ENCODE results near the gene PCDH18.

Gene PCDH18

DNA sequence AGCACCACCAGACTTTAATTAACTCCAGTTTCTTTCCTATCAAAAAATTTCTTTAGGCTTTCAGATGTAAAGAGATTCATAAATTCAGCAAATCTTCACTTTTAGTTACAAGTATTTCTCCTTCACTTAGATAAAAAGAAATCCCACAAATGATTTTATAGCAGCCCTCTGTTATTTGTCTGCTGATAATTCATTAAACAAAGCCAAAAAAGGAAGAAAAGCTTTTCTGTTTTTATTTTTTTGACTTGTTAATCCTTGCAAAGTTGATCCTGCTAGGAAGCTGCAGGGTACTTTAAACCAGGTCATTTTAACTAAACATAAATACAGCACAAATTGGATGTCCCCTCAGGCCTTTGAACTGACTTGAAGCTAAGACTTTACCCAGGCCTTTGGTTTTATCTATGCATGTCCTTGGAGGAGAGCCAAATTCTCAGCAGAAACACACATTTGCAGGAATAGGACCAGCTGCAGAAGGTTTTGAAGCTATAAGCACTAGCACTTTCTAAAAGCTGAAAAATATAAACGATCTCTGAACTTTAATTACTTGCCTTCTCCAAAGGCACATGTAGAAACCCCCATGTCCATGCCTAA is 57.5 kb downstream of the PCDH18 start:
- TF ChIP-seq, protein P1, sequence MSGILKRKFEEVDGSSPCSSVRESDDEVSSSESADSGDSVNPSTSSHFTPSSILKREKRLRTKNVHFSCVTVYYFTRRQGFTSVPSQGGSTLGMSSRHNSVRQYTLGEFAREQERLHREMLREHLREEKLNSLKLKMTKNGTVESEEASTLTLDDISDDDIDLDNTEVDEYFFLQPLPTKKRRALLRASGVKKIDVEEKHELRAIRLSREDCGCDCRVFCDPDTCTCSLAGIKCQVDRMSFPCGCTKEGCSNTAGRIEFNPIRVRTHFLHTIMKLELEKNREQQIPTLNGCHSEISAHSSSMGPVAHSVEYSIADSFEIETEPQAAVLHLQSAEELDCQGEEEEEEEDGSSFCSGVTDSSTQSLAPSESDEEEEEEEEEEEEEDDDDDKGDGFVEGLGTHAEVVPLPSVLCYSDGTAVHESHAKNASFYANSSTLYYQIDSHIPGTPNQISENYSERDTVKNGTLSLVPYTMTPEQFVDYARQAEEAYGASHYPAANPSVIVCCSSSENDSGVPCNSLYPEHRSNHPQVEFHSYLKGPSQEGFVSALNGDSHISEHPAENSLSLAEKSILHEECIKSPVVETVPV (CRISPR knock-in tag; IDR thresholded peaks at IDR 0.05) = 0 out of 2 replicates have a peak, but pooled peaks have one; percentile 30
- no peak for TF ChIP-seq SNAI2 (CRISPR knock-in tag; IDR thresholded peaks at IDR 0.05)
- TF ChIP-seq ARNTL (CRISPR knock-in tag; IDR thresholded peaks at IDR 0.05; ENCODE audit: borderline replicate concordance, low read depth) = no peak
- TF ChIP-seq, protein P2, sequence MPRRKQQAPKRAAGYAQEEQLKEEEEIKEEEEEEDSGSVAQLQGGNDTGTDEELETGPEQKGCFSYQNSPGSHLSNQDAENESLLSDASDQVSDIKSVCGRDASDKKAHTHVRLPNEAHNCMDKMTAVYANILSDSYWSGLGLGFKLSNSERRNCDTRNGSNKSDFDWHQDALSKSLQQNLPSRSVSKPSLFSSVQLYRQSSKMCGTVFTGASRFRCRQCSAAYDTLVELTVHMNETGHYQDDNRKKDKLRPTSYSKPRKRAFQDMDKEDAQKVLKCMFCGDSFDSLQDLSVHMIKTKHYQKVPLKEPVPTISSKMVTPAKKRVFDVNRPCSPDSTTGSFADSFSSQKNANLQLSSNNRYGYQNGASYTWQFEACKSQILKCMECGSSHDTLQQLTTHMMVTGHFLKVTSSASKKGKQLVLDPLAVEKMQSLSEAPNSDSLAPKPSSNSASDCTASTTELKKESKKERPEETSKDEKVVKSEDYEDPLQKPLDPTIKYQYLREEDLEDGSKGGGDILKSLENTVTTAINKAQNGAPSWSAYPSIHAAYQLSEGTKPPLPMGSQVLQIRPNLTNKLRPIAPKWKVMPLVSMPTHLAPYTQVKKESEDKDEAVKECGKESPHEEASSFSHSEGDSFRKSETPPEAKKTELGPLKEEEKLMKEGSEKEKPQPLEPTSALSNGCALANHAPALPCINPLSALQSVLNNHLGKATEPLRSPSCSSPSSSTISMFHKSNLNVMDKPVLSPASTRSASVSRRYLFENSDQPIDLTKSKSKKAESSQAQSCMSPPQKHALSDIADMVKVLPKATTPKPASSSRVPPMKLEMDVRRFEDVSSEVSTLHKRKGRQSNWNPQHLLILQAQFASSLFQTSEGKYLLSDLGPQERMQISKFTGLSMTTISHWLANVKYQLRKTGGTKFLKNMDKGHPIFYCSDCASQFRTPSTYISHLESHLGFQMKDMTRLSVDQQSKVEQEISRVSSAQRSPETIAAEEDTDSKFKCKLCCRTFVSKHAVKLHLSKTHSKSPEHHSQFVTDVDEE (CRISPR knock-in tag; IDR thresholded peaks at IDR 0.05) = peak; percentile 47; the same call in 1 of the 2 replicates
- TF ChIP-seq TCF4 (CRISPR knock-in tag; IDR thresholded peaks at IDR 0.05; ENCODE audit: borderline replicate concordance) = peak; percentile 83
- ATAC-seq = peak; percentile 80

DNA sequence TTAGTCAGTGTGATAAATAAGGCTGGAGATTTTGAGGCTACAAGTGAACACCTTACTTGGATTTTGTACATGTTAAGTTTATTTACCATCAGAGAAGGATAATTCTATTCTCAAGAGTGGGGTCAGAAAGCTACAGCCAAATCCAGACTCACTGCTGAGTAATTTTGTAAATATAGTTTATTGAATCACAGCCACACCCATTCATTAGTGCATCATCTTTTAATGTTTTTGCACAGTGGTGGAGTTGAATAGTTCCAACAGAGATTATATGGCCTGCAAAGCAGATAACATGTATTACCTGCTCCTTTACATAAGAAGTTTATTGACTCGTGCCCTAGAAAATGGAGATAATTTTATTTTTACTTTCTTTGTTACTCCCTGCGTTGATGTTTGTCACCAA is 60.4 kb downstream of the PCDH18 start:
- TF ChIP-seq TCF4 (CRISPR knock-in tag; IDR thresholded peaks at IDR 0.05; ENCODE audit: borderline replicate concordance) (no peak), PPARA (CRISPR knock-in tag; IDR thresholded peaks at IDR 0.05; ENCODE audit: borderline replicate concordance) (no peak), ZNF565 (CRISPR knock-in tag; conservative IDR thresholded peaks at IDR 0.05; ENCODE audit: low read depth) (no peak), ZNF70 (CRISPR knock-in tag; IDR thresholded peaks at IDR 0.05) (no peak), OSR1 (CRISPR knock-in tag; IDR thresholded peaks at IDR 0.05) (no peak)
- TF ChIP-seq, protein P2 (CRISPR knock-in tag; IDR thresholded peaks at IDR 0.05) = no peak
- TF ChIP-seq, protein P3, sequence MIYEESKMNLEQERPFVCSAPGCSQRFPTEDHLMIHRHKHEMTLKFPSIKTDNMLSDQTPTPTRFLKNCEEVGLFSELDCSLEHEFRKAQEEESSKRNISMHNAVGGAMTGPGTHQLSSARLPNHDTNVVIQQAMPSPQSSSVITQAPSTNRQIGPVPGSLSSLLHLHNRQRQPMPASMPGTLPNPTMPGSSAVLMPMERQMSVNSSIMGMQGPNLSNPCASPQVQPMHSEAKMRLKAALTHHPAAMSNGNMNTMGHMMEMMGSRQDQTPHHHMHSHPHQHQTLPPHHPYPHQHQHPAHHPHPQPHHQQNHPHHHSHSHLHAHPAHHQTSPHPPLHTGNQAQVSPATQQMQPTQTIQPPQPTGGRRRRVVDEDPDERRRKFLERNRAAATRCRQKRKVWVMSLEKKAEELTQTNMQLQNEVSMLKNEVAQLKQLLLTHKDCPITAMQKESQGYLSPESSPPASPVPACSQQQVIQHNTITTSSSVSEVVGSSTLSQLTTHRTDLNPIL (CRISPR knock-in tag; IDR thresholded peaks at IDR 0.05; ENCODE audit: low read depth) = no peak
- ATAC-seq = no peak

DNA sequence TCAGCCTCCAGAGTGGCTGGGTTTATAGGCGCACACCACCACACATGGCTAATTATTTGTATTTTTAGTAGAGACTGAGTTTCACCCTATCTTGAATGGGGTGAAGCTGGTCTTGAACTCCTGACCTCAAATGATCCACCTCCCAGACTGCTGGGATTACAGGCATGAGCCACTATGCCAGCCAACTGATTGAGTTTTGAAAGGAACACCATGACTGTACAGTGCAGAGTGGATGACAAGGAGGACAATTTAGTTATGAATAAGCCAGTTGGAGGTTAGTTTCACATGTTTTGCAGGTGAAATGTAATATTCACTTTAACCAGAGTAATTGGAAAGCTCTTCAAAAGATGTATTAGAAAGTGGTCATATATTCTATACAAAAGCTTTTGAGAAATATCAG is 60.8 kb downstream of the PCDH18 start:
- TF ChIP-seq BACH2 (CRISPR knock-in tag; IDR thresholded peaks at IDR 0.05; ENCODE audit: borderline replicate concordance) = no peak
- TF ChIP-seq TCF4 (CRISPR knock-in tag; IDR thresholded peaks at IDR 0.05; ENCODE audit: borderline replicate concordance) = no peak
- no peak for ATAC-seq

DNA sequence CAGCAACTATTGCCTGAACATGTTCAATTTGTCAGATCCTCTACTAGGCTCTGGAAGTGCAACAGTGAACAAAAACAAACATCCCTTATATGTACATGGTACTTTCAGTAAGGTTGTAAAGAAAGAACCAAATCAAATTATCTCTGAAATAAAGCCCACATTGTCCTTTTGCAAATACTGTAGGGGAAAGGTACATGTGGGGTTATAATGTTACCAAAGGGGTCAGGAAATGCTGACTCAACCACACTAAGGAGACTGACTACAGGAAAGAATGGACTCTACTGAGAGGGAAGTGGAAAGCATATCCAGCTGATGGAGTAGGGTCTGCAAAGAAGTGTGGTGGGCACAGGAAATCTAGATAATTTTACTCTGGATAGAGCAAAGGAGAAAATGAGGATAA is 61.5 kb downstream of the PCDH18 start:
- no peak for ATAC-seq
- TF ChIP-seq, protein P4, sequence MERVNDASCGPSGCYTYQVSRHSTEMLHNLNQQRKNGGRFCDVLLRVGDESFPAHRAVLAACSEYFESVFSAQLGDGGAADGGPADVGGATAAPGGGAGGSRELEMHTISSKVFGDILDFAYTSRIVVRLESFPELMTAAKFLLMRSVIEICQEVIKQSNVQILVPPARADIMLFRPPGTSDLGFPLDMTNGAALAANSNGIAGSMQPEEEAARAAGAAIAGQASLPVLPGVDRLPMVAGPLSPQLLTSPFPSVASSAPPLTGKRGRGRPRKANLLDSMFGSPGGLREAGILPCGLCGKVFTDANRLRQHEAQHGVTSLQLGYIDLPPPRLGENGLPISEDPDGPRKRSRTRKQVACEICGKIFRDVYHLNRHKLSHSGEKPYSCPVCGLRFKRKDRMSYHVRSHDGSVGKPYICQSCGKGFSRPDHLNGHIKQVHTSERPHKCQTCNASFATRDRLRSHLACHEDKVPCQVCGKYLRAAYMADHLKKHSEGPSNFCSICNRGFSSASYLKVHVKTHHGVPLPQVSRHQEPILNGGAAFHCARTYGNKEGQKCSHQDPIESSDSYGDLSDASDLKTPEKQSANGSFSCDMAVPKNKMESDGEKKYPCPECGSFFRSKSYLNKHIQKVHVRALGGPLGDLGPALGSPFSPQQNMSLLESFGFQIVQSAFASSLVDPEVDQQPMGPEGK (CRISPR knock-in tag; IDR thresholded peaks at IDR 0.05; ENCODE audit: borderline replicate concordance) = no peak
- TF ChIP-seq TOX (CRISPR knock-in tag; IDR thresholded peaks at IDR 0.05; ENCODE audit: borderline replicate concordance) (no peak), OSR1 (CRISPR knock-in tag; IDR thresholded peaks at IDR 0.05) (no peak), CSDC2 (CRISPR knock-in tag; IDR thresholded peaks at IDR 0.05) (no peak), RARB (CRISPR knock-in tag; IDR thresholded peaks at IDR 0.05) (no peak), BACH2 (CRISPR knock-in tag; IDR thresholded peaks at IDR 0.05; ENCODE audit: borderline replicate concordance) (no peak), ZC3H10 (CRISPR knock-in tag; IDR thresholded peaks at IDR 0.05) (no peak), ZNF8 (CRISPR knock-in tag; IDR thresholded peaks at IDR 0.05) (no peak), ZNF70 (CRISPR knock-in tag; IDR thresholded peaks at IDR 0.05) (no peak), TCF4 (CRISPR knock-in tag; IDR thresholded peaks at IDR 0.05; ENCODE audit: borderline replicate concordance) (no peak), SNAI2 (CRISPR knock-in tag; IDR thresholded peaks at IDR 0.05) (no peak), ZNF565 (CRISPR knock-in tag; conservative IDR thresholded peaks at IDR 0.05; ENCODE audit: low read depth) (no peak), ARNTL (CRISPR knock-in tag; IDR thresholded peaks at IDR 0.05; ENCODE audit: borderline replicate concordance, low read depth) (no peak), ISL1 (CRISPR knock-in tag; IDR thresholded peaks at IDR 0.05) (no peak)
- TF ChIP-seq, protein P2 (CRISPR knock-in tag; IDR thresholded peaks at IDR 0.05) = no peak
- TF ChIP-seq, protein P3 (CRISPR knock-in tag; IDR thresholded peaks at IDR 0.05; ENCODE audit: low read depth) = no peak
